Bronchial epithelial cell (primary cell): ENCODE data around the gene LRRC37A3. TPM values are rescaled to one million over a fixed set of nuclear protein-coding genes. Genes with fewer than 3 reads are reported as not detected.
"Not testable (repeated sequence)": the region's sequence is repeated elsewhere in the genome, so short reads cannot be mapped to it uniquely, and the experiment has no call there.

Experiments
- DNase-seq: peaks from one replicate; pipeline ENCODE4 v3.0.0-alpha.2; 2010; ENCODE audit warnings: low read depth
- FAIRE-seq: peaks from 2 replicates; lab custom pipeline; 2011; peaks lifted over from hg19 to GRCh38; lab: Jason Lieb, UNC
- H3K27me3 ChIP-seq: 2 replicates; pipeline ENCODE4 v1.5.1; 2011; ENCODE audit warnings: low read length; ENCODE audit not compliant: control insufficient read depth, insufficient read depth
- H3K36me3 ChIP-seq: 2 replicates; pipeline ENCODE4 v1.5.1; 2011; ENCODE audit warnings: low read length; ENCODE audit not compliant: control insufficient read depth, insufficient read depth
- H3K4me3 ChIP-seq: 2 replicates; pipeline ENCODE4 v1.5.1; 2011; ENCODE audit warnings: mild to moderate bottlenecking, low read depth, low read length, control low read depth
- total RNA-seq: library from RNA; depleted of rRNA; stranded (reverse); fragments of >200 nt; gene quantifications from 2 replicates; pipeline ENCODE4 v1.2.1, GENCODE V29; 2014
- TF ChIP-seq, protein P1 (sequence below): IDR thresholded peaks from 2 replicates; pipeline ENCODE4 v1.5.1; 2011; ENCODE audit warnings: mild to moderate bottlenecking, moderate library complexity, low read length, control low read depth, inconsistent platforms; ENCODE audit not compliant: insufficient read depth, severe bottlenecking

Gene LRRC37A3
- total RNA-seq, 1 donor from 2014 or later: 1.1 TPM

GRCh38 chr17:64904069-64904468 is 15.2 kb downstream of the LRRC37A3 start:
- peak; percentile 5 for DNase-seq
- not testable (repeated sequence) for FAIRE-seq, H3K27me3 ChIP-seq, H3K4me3 ChIP-seq, H3K36me3 ChIP-seq

DNA sequence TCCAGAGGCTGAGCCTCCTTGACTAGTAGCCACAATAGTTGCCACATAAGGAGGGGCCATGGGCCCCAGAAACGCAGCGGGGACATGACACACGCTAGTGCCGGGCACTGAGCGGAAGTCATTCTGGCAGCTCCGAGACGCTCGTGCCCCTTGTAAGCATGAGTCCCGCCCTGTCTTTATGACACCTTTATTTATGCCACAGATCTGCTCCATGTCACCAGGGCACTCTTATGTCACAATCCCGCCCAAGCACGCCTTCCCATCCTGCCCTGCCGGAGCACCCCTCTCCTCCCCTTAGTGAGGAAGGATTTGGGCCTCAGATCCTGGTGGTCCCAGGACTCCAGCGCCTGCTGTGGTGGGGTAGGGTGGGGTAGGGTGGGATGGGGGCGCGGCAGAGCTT is 22.1 kb downstream of the LRRC37A3 start:
- H3K4me3 ChIP-seq, DNase-seq, H3K27me3 ChIP-seq, FAIRE-seq, H3K36me3 ChIP-seq: not testable (repeated sequence)

GRCh38 chr17:64874210-64874609 is 45.1 kb downstream of the LRRC37A3 start:
- H3K27me3 ChIP-seq, H3K36me3 ChIP-seq, H3K4me3 ChIP-seq, FAIRE-seq, DNase-seq: not testable (repeated sequence)

DNA sequence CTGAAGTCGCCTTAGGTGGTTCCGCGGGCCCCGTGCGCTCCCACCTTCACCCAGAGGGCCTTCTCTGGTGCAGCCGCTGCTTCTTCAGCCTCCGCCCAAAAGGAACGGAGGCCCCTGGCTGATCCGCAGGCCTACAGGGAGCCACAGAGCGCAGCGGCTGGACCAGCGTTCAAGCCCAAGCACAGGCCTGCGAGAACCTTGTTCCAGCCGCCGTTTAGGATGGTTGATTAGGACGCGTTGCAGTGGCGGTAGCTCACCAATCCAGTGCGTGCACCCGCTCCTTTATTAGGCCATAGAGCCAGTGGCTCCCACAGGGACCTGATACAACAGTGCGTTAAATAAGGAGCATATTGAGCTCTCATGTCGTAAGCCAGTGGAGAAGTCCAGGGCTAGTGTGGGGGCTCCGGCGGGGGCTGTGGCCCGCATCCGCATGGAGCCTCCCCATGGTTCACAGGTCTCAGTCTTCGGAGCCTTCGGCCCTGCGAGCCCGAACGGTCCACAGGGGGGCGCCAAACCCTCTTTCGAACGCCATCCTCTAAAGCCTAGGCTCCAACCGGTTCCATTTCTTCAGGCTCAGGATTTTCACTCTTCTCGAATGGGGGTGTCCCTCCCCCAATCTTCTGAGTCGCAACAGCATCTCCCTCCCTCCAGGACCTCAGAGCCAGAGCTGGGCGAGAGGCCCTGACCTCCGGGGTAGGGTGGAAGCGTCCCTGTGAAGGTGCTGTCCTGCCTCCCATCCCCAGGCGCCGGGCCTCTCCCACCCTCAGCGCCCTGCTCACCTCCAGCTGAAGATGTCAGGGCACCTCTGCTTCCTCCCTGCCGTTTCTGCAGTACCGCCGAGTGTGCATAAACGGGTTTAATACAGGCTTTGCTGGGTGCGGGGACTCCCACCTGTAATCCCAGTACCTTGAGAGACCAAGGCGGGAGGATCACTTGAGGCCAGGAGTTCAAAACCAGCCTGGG is 71.5 kb downstream of the LRRC37A3 start:
- FAIRE-seq, H3K27me3 ChIP-seq, H3K36me3 ChIP-seq, H3K4me3 ChIP-seq: not testable (repeated sequence)
- DNase-seq: peak; percentile 16
- TF ChIP-seq, protein P1, sequence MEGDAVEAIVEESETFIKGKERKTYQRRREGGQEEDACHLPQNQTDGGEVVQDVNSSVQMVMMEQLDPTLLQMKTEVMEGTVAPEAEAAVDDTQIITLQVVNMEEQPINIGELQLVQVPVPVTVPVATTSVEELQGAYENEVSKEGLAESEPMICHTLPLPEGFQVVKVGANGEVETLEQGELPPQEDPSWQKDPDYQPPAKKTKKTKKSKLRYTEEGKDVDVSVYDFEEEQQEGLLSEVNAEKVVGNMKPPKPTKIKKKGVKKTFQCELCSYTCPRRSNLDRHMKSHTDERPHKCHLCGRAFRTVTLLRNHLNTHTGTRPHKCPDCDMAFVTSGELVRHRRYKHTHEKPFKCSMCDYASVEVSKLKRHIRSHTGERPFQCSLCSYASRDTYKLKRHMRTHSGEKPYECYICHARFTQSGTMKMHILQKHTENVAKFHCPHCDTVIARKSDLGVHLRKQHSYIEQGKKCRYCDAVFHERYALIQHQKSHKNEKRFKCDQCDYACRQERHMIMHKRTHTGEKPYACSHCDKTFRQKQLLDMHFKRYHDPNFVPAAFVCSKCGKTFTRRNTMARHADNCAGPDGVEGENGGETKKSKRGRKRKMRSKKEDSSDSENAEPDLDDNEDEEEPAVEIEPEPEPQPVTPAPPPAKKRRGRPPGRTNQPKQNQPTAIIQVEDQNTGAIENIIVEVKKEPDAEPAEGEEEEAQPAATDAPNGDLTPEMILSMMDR: peak; percentile 69

DNA sequence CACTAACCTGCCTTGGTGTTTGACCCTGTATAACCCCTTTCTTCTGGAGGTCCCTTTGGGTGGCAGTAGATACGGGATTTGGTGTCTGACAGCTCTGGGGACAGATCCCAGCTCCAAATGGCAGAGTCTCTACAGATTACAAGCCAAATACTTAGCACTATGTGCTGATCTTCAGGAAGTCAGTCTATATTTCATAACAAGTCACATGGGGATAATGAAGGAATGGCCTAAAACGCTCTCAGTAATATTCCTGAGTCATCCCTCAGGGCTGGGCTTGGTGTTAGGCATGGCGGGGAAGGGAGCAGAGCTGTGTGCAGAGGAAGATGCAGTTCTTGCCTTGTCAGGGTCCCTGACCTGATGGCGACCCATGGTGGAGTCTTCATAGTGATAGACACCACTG is 72.4 kb downstream of the LRRC37A3 start:
- H3K36me3 ChIP-seq, H3K27me3 ChIP-seq, H3K4me3 ChIP-seq, FAIRE-seq: not testable (repeated sequence)
- DNase-seq: peak; percentile 41

DNA sequence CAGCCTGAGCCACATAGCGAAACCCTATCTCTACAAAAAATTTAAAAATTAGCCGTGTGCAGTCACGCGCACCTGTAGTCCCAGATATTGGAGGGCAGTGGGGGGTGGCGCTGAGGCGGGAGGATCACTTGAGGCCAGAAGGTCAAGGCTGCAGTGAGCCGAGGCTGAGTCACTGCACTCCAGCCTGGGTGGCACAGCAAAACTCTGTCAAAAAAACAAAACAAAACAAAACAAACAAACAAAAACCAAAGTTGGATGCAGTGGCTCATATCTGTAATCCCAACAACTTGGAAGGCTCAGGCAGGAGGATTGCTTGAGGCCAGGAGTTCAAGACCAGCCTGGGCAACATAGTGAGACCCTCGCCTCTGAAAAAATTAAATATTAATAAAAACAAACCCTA is 75.4 kb downstream of the LRRC37A3 start:
- not testable (repeated sequence) for FAIRE-seq, H3K27me3 ChIP-seq, H3K36me3 ChIP-seq, DNase-seq, H3K4me3 ChIP-seq

DNA sequence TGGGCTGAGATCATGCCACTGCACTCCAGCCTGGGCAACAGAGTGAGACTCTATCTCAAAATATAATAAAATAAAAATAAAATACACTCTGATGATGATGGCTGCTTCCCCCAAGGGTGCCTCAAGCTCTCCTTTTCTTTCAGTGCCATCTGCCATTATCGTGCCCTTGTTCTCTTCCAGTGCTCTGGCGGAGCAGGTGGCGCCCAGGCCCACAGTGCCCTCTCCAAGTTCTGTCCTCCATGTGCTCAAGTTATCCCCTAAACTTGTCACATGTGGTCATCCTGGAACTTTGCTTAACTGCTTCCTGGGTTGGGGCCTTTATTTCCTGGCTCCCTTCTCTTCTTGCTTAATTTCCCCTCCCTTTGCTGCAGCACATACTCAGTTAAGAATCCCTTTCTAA is 76.4 kb downstream of the LRRC37A3 start:
- H3K36me3 ChIP-seq, FAIRE-seq, DNase-seq, H3K4me3 ChIP-seq, H3K27me3 ChIP-seq: not testable (repeated sequence)

DNA sequence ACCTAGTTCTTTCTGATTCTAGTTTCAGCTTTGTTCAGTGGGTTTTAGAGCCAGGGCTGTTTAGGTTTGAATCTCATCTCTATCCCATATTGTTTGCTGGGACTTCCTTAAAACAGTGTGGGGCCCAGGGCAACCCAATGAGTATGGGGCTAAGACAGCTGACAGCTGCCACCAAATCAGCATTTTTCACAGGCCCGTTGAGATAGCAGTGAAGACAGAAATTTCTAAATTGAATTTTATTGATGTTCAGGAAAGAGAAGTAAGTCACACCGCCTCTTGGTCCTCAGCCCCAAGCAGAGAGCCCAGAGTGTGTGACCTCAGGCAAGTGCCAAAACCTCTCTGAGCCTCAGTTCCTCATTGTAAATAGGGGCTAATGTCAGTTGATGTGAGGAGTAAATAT is 78.3 kb downstream of the LRRC37A3 start:
- not testable (repeated sequence) for H3K27me3 ChIP-seq, DNase-seq, H3K4me3 ChIP-seq, FAIRE-seq, H3K36me3 ChIP-seq

DNA sequence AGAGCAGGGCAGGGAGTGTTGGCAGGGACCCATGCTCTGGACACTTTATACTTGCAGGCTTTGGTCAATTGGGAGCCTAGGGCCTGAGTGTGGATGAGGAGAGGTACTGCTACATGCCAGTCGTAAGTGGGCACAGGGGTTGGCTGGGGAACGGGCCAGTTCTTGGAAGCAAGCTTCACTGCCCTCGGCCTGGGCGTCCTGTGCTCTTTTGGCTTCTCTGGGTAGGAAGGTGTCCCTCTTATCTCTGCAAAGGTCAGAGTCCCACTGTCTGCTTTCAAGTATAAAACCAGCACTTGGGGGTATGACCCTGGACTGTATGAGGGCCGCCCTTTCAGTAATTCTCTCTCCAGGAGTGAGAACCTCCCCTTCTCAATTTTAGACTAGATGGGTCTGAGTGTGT is 80.8 kb downstream of the LRRC37A3 start:
- H3K36me3 ChIP-seq, DNase-seq, H3K4me3 ChIP-seq, H3K27me3 ChIP-seq, FAIRE-seq: not testable (repeated sequence)

DNA sequence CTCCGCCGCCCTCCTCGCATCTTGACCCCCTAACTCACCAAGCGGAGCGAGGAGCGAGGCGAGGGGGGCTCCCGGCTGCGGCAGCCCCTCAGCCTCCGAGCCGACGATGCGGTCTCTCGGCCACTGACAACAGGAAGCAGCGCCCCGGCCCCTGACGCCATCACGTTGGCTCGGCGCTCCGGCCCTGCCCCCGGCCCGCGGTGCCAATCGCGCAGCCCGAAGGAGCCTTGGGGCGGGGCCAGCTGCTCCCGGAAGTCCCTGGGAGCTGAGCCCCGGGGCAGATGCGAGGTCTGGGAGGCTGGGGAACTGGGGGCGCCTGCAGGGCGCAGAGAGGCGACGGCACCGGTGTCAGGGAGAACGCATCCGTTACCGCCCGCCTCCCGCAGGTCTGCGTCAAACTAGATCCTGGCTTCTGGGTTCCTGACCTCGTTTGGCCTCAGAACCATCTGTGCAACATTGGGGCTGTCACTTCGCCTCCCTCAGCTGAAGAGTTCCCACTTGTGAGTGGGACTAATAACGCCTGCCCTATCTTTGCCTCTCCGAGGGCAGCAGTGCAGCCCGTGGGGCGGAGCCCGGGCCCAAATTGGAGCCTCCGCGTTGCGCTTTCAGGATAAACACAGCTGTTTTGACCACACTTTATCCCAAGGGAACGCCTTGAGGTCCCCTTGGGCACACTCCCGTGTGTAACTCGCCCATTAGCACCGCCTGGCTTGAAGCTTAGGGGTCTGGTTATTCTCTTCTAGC is 82.1 kb downstream of the LRRC37A3 start:
- peak; percentile 51 for DNase-seq
- H3K36me3 ChIP-seq, FAIRE-seq, H3K27me3 ChIP-seq: not testable (repeated sequence)
- H3K4me3 ChIP-seq: peak overlapping the region; percentile 61

GRCh38 chr17:64836623-64837017 is 82.7 kb downstream of the LRRC37A3 start:
- not testable (repeated sequence) for FAIRE-seq, H3K36me3 ChIP-seq, H3K27me3 ChIP-seq
- H3K4me3 ChIP-seq: peak overlapping the region; percentile 61
- DNase-seq: peak; percentile 22

GRCh38 chr17:64834060-64834459 is 85.2 kb downstream of the LRRC37A3 start:
- peak; percentile 90 for FAIRE-seq
- peak; percentile 84 for DNase-seq
- H3K27me3 ChIP-seq, H3K36me3 ChIP-seq, H3K4me3 ChIP-seq: not testable (repeated sequence)

DNA sequence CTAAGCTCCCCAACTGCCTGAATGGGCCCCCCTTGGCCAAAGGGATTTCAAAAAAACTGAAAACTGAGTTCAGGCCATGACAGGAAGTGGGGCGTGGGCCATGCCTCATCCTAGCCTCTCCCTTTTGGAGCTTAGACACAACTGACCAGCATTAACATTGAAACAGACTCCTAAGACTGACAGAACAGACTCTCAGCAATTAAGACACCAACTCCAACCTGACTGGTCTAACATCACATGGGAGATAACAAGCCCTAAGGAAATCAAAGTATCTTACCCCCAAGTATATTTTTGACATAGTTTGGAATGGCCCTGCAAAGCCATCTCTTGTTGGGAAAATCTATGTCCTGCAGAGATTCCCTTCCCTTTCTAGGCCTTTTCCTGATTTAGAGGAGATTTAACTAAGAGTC is 88.6 kb downstream of the LRRC37A3 start:
- FAIRE-seq, H3K36me3 ChIP-seq, H3K4me3 ChIP-seq, H3K27me3 ChIP-seq: not testable (repeated sequence)
- DNase-seq: peak; percentile 8
